Neural crest cell (in vitro differentiated cells): ENCODE results near the gene GPC6. TPM values are rescaled to one million over a fixed set of nuclear protein-coding genes. Genes with fewer than 3 reads are reported as not detected.

Source experiments
- DNase-seq: peaks from one replicate; pipeline ENCODE4 v3.0.0; 2021; ENCODE audit warnings: low read depth, mixed read lengths, low spot score
- H3K27ac Mint-ChIP-seq: one replicate; pipeline ENCODE4 v1.8.0; 2021; ENCODE audit warnings: mild to moderate bottlenecking, mixed read lengths; ENCODE audit not compliant: unreplicated experiment
- H3K27me3 Mint-ChIP-seq: 2 replicates; pipeline ENCODE4 v1.8.0; 2021; ENCODE audit warnings: low read depth, mild to moderate bottlenecking, mixed read lengths
- H3K36me3 Mint-ChIP-seq: 2 replicates; pipeline ENCODE4 v1.8.0; 2021; ENCODE audit warnings: low read depth, mild to moderate bottlenecking, mixed read lengths
- H3K4me1 Mint-ChIP-seq: 2 replicates; pipeline ENCODE4 v1.8.0; 2021; ENCODE audit warnings: mixed read lengths
- H3K4me3 Mint-ChIP-seq: one replicate; pipeline ENCODE4 v1.8.0; 2021; ENCODE audit warnings: mild to moderate bottlenecking, mixed read lengths
- H3K9me3 Mint-ChIP-seq: 2 replicates; pipeline ENCODE4 v1.8.0; 2021; ENCODE audit warnings: mixed read lengths
- total RNA-seq: library from RNA; stranded (reverse); gene quantifications from 2 replicates; pipeline ENCODE4 v1.2.1, GENCODE V29; 2021
- TF ChIP-seq, protein P1 (sequence below): fragments of 200-600 bp; sonication (generic); conservative IDR thresholded peaks from 2 replicates; pipeline ENCODE4 v1.5.0; 2021; ENCODE audit warnings: antibody characterized with exemption, mild to moderate bottlenecking

GPC6 gene
- total RNA-seq, 1 donor from 2014 or later, result 13.4 TPM

- H3K9me3 Mint-ChIP-seq, result peaks cover 5% of the 10 kb centered on the region
- peak; percentile 23 for DNase-seq
- H3K27ac Mint-ChIP-seq, result no peak overlapping the region
- TF ChIP-seq, protein P1, sequence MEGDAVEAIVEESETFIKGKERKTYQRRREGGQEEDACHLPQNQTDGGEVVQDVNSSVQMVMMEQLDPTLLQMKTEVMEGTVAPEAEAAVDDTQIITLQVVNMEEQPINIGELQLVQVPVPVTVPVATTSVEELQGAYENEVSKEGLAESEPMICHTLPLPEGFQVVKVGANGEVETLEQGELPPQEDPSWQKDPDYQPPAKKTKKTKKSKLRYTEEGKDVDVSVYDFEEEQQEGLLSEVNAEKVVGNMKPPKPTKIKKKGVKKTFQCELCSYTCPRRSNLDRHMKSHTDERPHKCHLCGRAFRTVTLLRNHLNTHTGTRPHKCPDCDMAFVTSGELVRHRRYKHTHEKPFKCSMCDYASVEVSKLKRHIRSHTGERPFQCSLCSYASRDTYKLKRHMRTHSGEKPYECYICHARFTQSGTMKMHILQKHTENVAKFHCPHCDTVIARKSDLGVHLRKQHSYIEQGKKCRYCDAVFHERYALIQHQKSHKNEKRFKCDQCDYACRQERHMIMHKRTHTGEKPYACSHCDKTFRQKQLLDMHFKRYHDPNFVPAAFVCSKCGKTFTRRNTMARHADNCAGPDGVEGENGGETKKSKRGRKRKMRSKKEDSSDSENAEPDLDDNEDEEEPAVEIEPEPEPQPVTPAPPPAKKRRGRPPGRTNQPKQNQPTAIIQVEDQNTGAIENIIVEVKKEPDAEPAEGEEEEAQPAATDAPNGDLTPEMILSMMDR, result peak; percentile 71
- H3K27me3 Mint-ChIP-seq, result no peaks in the 10 kb centered on the region
- H3K4me1 Mint-ChIP-seq, result no peaks in the 10 kb centered on the region
- H3K36me3 Mint-ChIP-seq, result no peaks in the 10 kb centered on the region
- H3K4me3 Mint-ChIP-seq, result no peak overlapping the region
Observed at GRCh38 chr13:94416454-94417080, 1190.0 kb downstream of the GPC6 start.

DNA sequence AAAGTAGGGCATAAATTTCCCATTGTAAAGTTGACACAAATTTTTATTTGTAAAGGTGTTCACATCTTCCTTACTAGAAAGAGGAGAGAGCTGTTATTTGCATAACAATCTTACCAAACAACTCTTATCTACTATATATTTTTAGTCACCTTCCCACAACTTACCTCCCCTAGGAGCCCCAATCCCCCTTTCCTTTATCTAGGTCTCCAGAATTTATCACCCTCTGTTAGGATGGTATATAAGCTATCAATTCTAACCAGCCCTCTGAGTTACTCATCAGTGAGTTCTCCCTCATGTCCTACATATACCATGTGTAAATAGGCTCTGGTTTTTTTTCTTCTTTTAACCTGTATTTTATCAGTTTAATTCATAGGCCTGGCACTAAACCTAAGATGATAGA is 1190.7 kb downstream of the GPC6 start:
- Mint-ChIP-seq H3K9me3 (peaks cover 5% of the 10 kb centered on the region), H3K27ac (peak overlapping the region; percentile 55), H3K4me3 (no peak overlapping the region), H3K4me1 (no peaks in the 10 kb centered on the region), H3K36me3 (no peaks in the 10 kb centered on the region), H3K27me3 (no peaks in the 10 kb centered on the region)
- TF ChIP-seq, protein P1, result no peak
- no peak for DNase-seq

- H3K9me3 Mint-ChIP-seq, result peaks cover 7% of the 10 kb centered on the region
- H3K4me1 Mint-ChIP-seq, result no peaks in the 10 kb centered on the region
- H3K36me3 Mint-ChIP-seq, result peaks cover 2% of the 10 kb centered on the region
- no peak overlapping the region for H3K4me3 Mint-ChIP-seq
- TF ChIP-seq, protein P1, result no peak
- H3K27me3 Mint-ChIP-seq, result no peaks in the 10 kb centered on the region
- no peak for DNase-seq
- no peak overlapping the region for H3K27ac Mint-ChIP-seq
Observed at GRCh38 chr13:94419304-94419924, 1192.8 kb downstream of the GPC6 start.

- Mint-ChIP-seq H3K4me1 (no peaks in the 10 kb centered on the region), H3K27me3 (no peaks in the 10 kb centered on the region), H3K27ac (no peak overlapping the region), H3K9me3 (peaks cover 7% of the 10 kb centered on the region), H3K36me3 (peaks cover 2% of the 10 kb centered on the region), H3K4me3 (no peak overlapping the region)
- no peak for DNase-seq
- TF ChIP-seq, protein P1, result no peak
Observed at GRCh38 chr13:94419925-94420305, 1193.3 kb downstream of the GPC6 start.

GRCh38 chr13:94427313-94427953 is 1200.8 kb downstream of the GPC6 start:
- Mint-ChIP-seq H3K27me3 (no peaks in the 10 kb centered on the region), H3K4me3 (no peak overlapping the region), H3K36me3 (peaks cover 2% of the 10 kb centered on the region), H3K9me3 (peaks cover 3% of the 10 kb centered on the region), H3K4me1 (no peaks in the 10 kb centered on the region), H3K27ac (no peak overlapping the region)
- TF ChIP-seq, protein P1, result no peak
- DNase-seq, result no peak
